SK-N-SH treated with all-trans-retinoic acid at 6 μM for 48 hours (cell line): ENCODE measurements around the gene GZMM.

Experiments used
- BACH2 ChIP-seq: fragments of 250-450 bp; sonication (Bioruptor Pico); IDR thresholded peaks from 2 replicates; pipeline ENCODE4 v1.9.0; 2021; ENCODE audit warnings: mild to moderate bottlenecking, borderline replicate concordance
- CREB5 ChIP-seq: fragments of 250-450 bp; sonication (Bioruptor Pico); IDR thresholded peaks from 2 replicates; pipeline ENCODE4 v1.5.1; 2020; ENCODE audit warnings: low read depth, mild to moderate bottlenecking, moderate library complexity
- CSDC2 ChIP-seq: fragments of 250-450 bp; sonication (Bioruptor Pico); IDR thresholded peaks from 2 replicates; pipeline ENCODE4 v1.5.0; 2020; ENCODE audit warnings: mild to moderate bottlenecking, moderate library complexity
- CSRNP3 ChIP-seq: fragments of 250-450 bp; sonication (Bioruptor Pico); IDR thresholded peaks from 2 replicates; pipeline ENCODE4 v1.5.1; 2021; ENCODE audit warnings: mild to moderate bottlenecking, moderate library complexity
- PATZ1 ChIP-seq: fragments of 250-450 bp; sonication (Bioruptor Pico); IDR thresholded peaks from 2 replicates; pipeline ENCODE4 v1.8.0; 2020; ENCODE audit warnings: mild to moderate bottlenecking, moderate library complexity, borderline replicate concordance
- POU6F1 ChIP-seq: fragments of 250-450 bp; sonication (Bioruptor Pico); IDR thresholded peaks from 2 replicates; pipeline ENCODE4 v1.8.0; 2021; ENCODE audit warnings: low read depth, mild to moderate bottlenecking, moderate library complexity, borderline replicate concordance
- PPARA ChIP-seq: fragments of 250-450 bp; sonication (Bioruptor Pico); IDR thresholded peaks from 2 replicates; pipeline ENCODE4 v1.5.0; 2020; ENCODE audit warnings: mild to moderate bottlenecking, borderline replicate concordance
- TCF4 ChIP-seq: fragments of 250-450 bp; sonication (Bioruptor Pico); IDR thresholded peaks from 2 replicates; pipeline ENCODE4 v1.8.0; 2021; ENCODE audit warnings: mild to moderate bottlenecking, moderate library complexity, borderline replicate concordance
- ZC3H10 ChIP-seq: fragments of 250-450 bp; sonication (Bioruptor Pico); IDR thresholded peaks from 2 replicates; pipeline ENCODE4 v1.5.1; 2021; ENCODE audit warnings: mild to moderate bottlenecking, moderate library complexity
- ZFP3 ChIP-seq: fragments of 250-450 bp; sonication (Bioruptor Pico); IDR thresholded peaks from 2 replicates; pipeline ENCODE4 v1.5.0; 2020; ENCODE audit warnings: mild to moderate bottlenecking, moderate library complexity
- ZNF8 ChIP-seq: fragments of 450-650 bp; formaldehyde crosslinking; IDR thresholded peaks from 2 replicates; pipeline ENCODE4 v1.5.0; 2020; ENCODE audit warnings: mild to moderate bottlenecking, moderate library complexity

GRCh38 chr19:590396-590745, 46.5 kb downstream of the GZMM start:
- TF ChIP-seq PATZ1 (no peak), ZFP3 (CRISPR knock-in tag) (peak; percentile 82; the same call in 1 of the 2 replicates), ZNF8 (CRISPR knock-in tag) (no peak), POU6F1 (CRISPR knock-in tag) (no peak), TCF4 (CRISPR knock-in tag) (no peak), PPARA (CRISPR knock-in tag) (no peak), CSDC2 (CRISPR knock-in tag) (no peak), CREB5 (CRISPR knock-in tag) (no peak), ZC3H10 (no peak), CSRNP3 (CRISPR knock-in tag) (no peak), BACH2 (CRISPR knock-in tag) (no peak)
